Activated CD8-positive, alpha-beta memory T cell treated with anti-CD3 and anti-CD28 coated beads for 1 hour (primary cell): Measurements from ENCODE around the gene PEX16.

ENCODE experiments used
- DNase-seq, 2 donors: peaks; one replicate each; pipeline ENCODE4 v3.0.0-alpha.2; 2020; ENCODE audit warnings: low read depth in 1 of 2; ENCODE audit errors: extremely low read depth in 1 of 2

The PEX16 gene

DNA sequence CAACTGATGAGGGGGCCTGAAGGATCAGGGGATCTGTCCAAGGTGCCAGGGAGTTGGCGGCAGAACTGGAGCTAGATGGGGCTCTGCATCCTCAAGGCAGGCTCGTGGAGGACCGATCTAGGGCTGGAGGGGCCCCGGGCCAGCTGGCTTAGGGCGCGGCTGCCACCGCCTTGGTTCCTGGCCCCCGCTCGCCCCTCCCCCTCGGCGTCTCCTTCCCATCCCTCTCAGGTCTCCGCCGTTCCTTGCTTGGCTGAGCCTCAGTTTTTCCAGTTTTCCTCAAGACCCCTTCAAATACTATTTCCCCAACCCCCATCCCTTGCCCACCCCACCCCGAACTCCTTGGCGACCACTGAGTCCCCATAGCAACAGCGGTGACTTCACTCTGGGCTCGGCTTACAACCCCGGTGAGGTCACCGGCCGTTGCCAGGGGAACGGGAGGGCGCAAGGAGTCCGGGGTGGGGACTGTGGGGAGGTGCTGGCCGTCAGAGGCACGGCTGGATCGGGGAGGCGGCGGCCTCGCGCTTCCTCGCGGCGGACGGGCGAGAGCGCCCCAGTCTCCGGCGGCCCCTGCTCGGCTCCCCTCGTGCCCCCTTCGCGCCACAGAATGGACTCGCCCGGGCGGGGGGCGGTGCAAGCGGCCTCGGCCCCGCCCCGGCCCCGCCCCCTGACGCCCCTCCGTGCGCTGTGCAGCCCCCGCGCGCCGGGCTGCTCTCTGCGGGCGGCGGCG lies 18.1 kb downstream of the PEX16 start:
- peak; percentile 48 to 49 for DNase-seq

DNA sequence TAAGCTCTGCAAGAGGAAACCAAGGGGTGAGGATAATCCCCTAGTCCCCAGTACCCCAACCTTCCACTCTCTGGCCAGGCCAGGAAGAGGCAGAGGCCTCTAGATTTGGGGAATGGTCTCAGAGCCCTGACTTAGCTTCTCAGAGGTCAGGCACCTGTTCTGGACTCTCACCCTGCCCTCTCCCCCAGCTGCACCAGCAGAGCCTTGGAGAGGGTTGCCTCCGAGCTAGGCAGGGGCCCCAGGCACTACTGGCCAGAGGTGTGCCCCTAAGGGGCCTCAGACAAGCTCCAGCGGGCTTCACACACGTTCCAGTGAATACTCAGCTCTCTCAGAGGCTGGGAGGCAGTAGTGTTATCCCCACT lies 18.6 kb downstream of the PEX16 start:
- DNase-seq, result no peak

DNA sequence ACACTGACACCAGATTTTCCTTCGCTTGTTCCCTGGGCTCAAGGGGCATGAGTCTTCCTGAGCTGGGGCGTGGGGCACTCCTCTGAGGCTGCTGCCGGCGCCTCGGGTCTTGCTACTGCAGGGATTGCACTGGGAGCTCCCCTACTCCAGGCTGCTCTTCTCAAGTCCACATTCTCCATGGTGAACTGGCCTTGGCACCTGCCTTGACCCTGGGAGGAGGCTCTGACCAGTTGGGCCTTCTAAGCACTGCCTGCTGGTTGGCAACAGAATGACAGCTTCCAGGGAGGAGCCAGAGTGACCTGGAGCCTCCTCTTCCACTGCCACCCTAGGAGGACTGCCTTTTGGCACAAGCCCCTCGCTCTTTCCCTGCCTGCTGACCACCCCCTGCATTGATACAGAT lies 20.1 kb downstream of the PEX16 start:
- no peak for DNase-seq

DNA sequence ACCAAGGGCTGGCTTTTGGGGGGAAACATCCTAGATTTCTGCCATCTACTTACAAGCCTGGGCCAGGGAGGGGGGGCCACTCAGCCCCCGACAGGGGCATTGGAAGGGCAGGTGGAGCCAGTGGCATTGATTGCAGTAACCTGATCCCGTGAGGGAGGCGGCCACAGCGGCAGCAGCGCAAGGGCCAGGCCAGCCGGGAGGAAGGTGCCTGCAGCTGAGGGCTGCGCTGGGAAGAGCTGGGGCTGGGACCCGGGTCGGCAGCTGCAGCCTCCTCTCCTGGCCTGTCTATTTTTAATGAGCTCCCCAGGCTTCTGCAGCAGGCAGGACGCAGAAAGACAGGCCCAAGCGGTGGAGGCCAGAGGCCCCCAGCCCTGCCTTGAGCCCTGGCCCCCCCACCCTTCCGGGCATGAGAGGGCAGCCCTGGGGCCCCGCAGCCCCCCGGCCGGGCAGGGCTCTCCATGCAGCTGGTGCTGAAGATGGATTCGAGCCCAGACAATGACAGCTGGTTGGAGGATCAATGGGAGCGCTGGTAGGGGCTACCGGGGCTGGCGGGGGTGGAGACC lies 21.2 kb downstream of the PEX16 start:
- no peak for DNase-seq

DNA sequence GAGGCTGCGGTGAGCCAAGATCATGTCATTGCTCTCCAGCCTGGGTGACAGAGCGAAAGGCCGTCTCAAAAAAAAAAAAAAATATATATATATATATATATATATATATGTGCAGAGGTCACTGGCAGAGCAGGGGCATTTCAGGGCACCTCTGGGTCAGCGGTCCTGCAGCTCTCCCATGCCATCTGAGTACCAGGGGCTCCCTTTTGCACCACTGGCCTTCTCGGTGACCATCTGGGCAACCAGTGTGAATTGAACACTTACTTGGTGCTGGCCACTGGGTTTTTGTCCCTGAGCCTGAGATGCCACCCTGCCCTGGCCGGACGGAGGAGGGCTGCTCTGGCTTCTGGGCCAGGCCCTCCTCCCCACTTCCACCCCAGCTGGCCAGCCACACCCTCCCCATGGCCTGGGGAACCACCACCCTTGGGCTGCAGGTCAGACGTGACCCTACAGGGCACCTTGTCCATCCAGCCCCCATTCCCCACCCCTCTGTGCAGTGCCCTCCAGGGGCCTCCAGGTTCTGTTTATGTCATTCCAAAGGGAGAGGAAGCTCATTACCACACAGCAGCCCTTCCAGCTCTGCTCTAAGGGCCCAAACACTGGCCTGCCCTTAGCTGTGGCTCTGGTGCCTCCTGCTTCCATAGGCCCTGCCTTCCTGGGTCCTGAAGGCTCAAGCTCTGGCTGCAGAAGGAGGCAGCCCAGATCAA lies 22.0 kb downstream of the PEX16 start:
- DNase-seq, result no peak

DNA sequence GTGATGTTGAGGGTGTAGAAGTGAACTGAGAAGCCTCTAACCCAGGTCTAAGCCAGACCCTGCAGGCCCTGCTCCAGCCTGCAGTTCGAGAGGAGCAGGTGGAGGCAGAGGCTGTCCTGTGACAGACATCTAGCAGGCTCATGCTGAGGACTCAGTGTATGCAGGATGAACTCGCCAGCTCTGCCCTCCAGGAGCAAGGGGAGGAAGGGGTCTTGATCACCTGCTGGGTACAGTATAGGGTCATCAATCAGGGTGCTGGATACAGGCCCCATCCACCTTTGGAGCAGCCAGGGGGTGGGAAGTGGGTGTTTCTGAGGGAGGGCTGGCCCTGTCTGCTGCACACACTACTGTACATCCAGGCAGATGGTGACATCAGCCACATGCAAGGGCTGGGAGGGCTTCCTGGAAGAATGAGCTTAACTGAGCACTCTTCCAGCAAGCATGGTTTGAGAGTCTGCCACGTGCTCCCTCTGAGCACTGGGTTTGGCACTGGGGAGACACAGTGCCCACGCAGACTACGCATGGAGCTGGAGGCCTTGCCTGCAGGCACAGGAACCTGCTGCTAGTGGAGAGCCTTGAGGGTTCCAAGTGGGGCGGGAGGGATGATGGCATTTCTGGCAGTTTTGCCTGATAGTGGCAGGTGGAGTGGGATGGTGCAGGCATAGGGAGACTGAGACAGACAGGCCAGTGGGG lies 23.0 kb downstream of the PEX16 start:
- no peak for DNase-seq

DNA sequence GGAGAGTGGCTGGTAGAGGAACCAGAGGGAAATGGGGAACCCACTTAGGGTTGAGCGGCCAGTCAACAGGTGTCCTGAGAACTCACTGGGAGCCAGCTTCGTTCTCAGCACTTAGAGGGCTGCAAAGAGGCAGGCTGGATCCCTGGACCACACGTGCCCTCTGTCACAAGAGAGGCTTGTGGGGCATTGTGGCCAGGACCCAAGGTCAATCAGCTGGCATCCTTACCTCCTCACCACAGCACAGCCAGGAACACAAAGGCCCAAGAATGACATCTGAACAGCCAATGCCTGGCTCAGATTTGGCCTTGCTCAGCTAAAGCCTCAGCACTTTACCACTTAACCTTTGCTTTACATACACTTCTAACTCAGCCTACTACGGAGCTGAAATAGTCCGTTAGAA lies 24.8 kb downstream of the PEX16 start:
- no peak for DNase-seq

DNA sequence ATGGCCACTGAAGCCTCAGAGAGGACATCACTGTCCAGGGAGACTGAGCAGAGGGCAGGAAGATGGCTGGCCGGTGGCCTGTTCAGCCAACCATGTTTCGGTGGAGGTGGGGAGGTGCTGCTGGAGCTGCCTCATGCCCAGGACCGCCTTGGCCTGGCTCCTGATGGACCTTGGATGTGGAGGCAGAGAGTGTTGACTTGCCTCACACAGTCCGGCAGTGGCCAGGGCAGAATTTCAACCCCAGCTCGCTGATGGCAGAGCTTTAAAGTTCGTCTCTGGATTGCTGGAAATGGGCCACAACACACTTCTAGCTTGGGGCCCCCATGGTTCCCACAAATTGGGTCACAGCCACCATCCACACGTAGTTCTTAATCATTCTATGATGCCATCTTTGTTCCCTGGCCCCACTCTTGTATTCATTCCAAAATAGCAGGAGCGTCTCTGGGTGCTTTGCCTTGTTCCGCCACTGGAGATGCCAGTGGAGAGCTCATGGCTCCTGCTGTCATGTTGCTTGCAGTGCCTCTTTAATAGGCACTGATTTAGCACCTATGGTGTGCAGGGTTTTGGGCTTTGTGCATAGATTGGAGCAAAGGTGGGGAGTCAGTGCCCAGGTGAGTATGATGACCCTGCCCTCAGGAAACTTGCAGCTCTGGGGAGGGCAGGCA lies 26.7 kb downstream of the PEX16 start:
- no peak for DNase-seq

DNA sequence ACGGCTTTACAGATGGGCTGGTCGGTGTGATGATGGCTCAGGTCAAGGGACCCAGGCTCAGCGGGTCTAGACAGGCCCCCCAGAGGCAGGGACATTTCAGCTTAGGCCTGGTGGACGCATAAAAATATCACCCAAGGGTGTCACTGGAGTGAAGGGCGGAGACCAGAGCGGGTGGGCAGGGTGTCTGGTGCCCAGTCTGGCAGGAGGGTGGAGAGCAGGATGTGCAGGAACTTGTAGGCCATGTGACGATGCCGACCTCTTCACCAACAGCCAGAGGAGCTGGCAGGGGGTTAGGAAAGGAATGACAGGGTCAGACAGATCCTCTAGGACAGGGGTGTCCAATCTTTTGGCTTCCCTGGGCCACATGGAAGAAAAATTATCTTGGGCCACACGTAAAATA lies 27.7 kb downstream of the PEX16 start:
- no peak for DNase-seq

DNA sequence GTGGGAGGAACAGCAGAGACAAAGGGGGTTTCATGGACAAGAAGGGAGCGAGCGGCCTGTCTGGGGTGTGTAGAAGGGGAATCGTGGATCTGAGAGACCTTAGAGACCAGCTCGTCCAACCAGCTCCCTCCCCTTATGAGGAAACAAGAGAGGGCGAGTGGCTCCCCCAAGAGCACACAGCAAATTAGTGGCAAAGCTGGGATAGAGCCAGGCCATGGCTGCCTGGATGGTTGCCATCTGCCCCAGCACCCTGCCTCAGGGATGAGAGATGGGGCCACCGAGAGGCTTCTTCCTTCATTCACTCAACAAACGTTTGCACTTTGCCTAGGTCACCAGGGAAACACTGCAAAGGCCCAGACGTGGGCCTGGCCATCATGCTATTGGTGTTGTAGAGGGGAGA lies 28.1 kb downstream of the PEX16 start:
- no peak for DNase-seq

DNA sequence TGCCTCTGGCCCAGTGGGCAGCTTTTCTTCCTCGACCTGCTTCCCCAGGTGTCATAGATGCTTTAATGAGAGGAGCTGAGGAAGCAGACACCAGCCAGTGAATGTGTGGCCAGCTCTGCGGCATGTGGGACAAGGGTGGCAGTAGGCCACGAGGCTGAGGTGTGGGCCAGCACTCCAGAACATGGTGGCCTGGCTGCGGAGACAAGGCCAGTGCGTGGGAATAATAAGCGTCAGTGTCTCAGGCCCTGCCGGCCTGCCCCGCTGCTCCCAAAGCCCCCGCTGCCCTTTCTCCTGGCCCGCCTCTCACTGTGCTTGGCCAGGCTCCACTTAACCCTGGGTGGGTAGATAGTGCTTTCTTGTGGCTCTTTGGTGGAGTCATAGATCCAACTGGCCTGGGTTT lies 30.1 kb downstream of the PEX16 start:
- DNase-seq, result no peak

DNA sequence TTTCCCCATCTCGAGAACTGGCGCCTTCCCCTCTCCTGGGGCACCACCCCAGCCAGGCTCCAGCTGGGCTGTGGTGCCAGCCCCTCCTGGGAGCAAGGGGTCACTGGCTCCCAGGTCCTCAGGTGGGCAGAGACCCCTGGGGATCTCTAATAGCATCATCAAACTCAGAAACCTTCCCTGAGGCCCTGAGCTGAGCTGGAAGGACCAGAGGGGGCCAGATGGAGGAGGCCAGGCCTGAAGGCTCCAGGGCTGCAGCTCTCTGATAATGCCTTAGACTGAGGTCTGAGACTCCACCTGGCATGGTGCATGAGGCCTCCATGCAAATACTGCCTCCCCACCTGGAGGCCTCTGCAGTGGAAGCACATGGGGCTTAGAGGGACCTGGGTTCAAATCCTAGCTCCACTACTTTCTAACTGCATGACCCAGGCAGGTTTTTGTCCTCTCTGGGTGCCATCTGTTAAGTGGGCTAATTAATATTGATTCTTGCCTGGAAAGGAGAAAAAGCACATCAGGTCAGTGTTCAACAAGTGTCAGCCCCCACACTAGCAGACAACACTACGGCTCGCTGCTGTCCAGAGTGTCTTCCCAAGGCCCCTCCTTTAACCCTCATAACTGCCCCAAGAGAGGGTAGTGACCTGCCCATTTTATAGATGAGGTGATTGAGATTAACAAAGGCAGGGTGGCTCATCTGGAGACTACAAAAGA lies 30.7 kb downstream of the PEX16 start:
- no peak for DNase-seq

DNA sequence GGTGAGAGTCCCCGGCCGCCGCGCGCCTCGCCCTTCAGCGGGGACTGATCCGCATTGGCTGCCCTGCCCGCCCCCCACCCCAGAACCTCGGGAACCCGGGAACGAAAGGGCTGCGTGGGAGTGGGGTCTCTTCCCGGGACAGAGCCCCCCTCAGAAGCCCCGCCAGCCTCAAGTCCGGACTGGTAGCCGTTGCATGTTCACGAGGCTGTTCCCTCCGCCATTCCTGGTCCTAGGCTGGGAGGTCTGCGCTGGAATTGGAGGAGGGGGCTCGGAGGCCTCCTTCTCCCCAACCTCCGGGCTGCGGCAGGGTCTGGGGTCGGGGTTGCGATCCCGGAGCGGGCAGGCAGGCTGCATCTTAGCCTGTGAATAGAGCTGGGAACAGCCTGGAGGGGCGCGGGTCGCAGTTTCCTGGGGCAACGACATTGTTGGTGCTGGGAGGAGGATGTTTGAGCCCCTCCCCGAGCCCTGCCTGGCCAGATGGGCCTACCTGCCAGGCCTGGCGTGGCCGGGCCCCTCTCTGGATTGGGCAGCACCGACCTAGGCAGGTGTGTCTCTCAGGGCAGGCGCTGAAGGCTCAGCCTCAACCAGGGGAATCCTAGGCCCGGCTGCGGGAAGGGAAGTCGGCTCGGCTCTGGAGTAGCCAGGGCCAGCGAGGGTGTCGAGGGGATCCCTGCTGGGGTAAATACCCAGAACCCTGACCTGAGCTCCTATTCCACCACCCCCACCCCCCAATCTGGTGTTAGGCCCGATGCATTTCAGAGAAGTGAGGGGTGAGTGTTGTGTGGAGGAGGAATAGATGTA lies 31.6 kb downstream of the PEX16 start:
- no peak for DNase-seq

DNA sequence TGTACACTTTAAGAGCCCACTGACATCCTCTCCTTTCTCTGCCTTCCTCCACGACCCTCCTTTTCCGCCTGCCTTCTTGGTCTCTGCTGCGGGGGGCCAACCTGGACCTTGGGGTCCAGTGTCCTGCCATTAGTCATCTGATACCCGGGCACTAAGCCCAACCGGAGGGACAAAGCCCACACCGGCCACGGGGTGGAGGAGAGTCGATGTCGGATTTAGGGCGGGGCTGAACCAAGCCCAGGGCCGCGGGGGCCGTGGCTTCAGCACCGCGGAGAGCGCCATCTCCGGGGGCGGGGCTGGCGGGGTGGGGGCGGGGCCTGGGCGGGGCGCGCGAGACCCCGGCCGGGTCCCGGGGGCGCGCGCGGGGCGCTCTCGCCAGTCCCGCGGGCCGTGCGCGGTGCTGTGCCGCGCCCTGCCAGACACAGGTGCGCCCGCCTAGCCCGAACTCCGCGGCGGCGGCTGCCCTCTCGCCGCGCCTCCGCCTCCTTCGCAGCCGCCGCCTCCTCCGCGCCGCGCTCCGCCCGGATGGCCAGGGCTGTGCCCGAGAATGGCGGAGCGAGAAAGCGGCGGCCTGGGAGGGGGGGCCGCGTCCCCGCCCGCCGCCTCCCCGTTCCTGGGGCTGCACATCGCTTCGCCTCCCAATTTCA lies 32.3 kb downstream of the PEX16 start, which contains the start of gene MAPK8IP1:
Gene MAPK8IP1 (plus strand): TSS at position 378 of the 647 bp plus-strand sequence. CDS start 170 bp downstream, at position 548.
- DNase-seq, result peak in 1 of 2 donors; percentile 41

DNA sequence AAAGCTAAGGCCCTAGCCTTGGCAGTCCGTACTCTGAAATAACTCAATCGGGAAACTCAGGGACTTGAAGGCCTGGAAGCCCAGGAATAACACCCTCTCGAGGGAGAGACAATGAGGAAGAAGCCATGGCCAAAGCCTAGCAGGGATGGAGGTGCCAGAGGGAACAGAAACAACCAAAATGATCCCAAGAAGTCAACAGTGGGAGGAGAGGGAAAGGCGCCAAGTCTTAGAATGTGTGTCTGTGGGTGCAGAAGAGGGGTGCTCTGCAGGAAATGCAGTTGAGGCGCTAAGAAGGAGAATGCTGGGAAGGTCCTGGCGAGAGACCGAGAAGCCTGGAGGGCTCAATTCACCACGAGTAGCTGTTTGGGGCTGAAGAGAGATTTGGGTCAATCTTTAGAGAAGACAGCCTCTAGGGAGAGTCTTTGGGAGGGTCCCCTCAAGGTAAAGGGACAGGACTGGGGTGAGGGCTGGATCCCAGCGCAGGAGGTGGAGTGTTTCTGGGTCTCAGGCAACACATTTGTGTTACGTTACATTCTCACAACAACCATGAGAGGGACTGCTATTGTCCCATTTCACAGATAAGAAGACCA lies 33.0 kb downstream of the PEX16 start:
- DNase-seq, result no peak

DNA sequence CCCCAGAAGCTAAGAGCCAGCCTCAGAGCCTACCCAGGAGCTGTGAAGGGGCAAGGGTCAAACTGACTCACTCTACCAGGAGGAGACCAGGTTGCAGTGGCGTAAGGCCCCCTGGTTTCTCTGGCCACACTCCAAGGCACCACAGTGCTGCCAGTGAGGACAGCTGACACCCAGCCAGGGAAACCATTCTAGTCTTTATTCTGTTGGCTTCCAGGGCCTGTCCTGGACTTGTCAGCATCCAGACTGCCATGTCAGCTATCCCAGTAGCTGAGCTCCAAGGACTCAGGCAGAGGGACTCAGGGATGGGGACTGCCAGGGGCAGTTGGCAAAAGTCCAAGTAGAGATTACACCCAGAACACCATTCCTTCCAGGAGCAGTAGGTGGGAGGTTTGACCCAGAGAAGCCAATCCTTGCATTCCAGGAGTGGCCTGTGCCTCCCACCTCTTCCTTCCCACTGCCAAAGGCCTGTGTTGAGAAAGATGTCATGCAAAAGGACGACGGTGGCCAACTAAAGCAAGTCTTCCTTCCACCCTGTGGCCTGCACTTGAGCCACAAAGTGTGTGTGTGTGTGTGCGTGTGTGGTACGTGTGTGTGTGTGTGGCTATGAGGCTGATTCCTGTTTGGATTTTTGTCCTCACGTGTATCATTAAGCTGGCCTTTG lies 35.8 kb downstream of the PEX16 start:
- DNase-seq, result no peak

DNA sequence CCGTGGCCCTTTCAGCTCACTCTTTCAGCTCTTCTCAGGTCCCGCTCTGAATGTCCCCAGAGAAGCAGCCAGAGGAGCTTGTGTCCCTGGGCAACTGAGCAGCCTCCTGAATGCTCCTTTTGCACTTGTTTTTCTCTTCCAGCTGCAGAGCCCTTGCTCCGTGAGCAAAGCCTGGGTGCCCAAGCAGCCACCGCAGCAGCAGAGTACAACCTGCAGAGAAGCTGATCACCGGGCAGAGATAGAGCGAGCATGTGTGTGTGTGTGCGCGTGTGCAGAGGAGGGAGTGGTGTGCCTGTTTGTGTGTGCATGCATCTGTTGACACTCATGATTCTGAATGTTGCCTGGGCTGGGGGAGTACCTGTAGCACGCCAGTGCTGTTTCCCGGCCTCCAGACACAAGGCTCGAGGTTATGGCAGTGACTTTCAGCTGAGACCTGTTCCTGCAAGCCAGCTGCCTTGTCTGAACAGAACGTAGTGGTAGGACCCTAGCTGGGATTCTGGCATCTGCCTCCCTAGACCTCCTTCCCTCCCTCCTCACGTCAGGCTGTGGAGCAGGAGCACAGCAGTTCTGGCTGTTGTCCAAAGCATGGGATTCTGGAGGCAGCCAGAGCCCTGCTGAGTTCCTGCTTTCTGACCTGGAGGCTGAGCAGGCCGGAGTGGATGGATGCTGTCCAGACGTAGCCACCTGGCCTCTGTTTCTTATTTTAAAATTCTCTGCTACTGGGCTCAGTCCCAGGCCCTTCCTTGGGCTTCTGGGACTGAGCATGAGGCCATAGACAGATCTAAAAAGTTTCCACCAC lies 36.7 kb downstream of the PEX16 start:
- DNase-seq, result no peak
